Muscle of back (tissue), 11 donors: ENCODE data around the gene ARHGAP6. TPM values are rescaled to one million over a fixed set of nuclear protein-coding genes. Genes with fewer than 3 reads are reported as not detected.
"Not testable (repeated sequence)": the region's sequence is repeated elsewhere in the genome, so short reads cannot be mapped to it uniquely, and the experiment has no call there.

Experiments used
- DNase-seq, 3 donors: peaks; one replicate each; pipeline versions ENCODE4 v3.0.0 to v3.0.0-alpha.2; 2013
- polyA plus RNA-seq, 10 donors: library from polyadenylated mRNA; unstranded; fragments of 120-200 nt; gene quantifications; one replicate each; pipeline ENCODE4 v1.2.1, GENCODE V29; 2013; ENCODE audit not compliant: insufficient read length in 10 of 10

The ARHGAP6 gene
- polyA plus RNA-seq, 10 donors: 7.8 to 12.5 (median 10.1) TPM

- DNase-seq: no peak
Observed at GRCh38 chrX:11655282-11656015, 10.3 kb downstream of the ARHGAP6 start.

- no peak for DNase-seq
Observed at GRCh38 chrX:11648705-11649519, 16.8 kb downstream of the ARHGAP6 start.

GRCh38 chrX:11647138-11647537, 18.6 kb downstream of the ARHGAP6 start:
- DNase-seq: no peak

GRCh38 chrX:11641349-11642065, 24.2 kb downstream of the ARHGAP6 start:
- DNase-seq: peak in 2 of 3 donors; percentile 18 to 66

GRCh38 chrX:11640089-11640488, 25.6 kb downstream of the ARHGAP6 start:
- peak in 2 of 3 donors; percentile 26 to 64 for DNase-seq

- DNase-seq: no peak
Observed at GRCh38 chrX:11632732-11633131, 33.0 kb downstream of the ARHGAP6 start.

GRCh38 chrX:11629593-11630211, 36.0 kb downstream of the ARHGAP6 start:
- peak; percentile 50 to 74 (median 56) for DNase-seq

GRCh38 chrX:11628399-11628798, 37.3 kb downstream of the ARHGAP6 start:
- DNase-seq: no peak

GRCh38 chrX:11626351-11626750, 39.4 kb downstream of the ARHGAP6 start:
- DNase-seq: no peak

GRCh38 chrX:11619441-11619840, 46.3 kb downstream of the ARHGAP6 start:
- peak in 1 of 3 donors; percentile 18 for DNase-seq

GRCh38 chrX:11614253-11614652, 51.5 kb downstream of the ARHGAP6 start:
- DNase-seq: not testable (repeated sequence)

GRCh38 chrX:11611965-11612364, 53.8 kb downstream of the ARHGAP6 start:
- no peak for DNase-seq

GRCh38 chrX:11611161-11611560, 54.6 kb downstream of the ARHGAP6 start:
- no peak for DNase-seq

- DNase-seq: no peak
Observed at GRCh38 chrX:11609109-11609508, 56.6 kb downstream of the ARHGAP6 start.

GRCh38 chrX:11606408-11606807, 59.3 kb downstream of the ARHGAP6 start:
- DNase-seq: no peak

- no peak for DNase-seq
Observed at GRCh38 chrX:11600578-11600977, 65.1 kb downstream of the ARHGAP6 start.

- no peak for DNase-seq
Observed at GRCh38 chrX:11597479-11597878, 68.2 kb downstream of the ARHGAP6 start.

- DNase-seq: no peak
Observed at GRCh38 chrX:11591723-11592346, 73.9 kb downstream of the ARHGAP6 start.

- DNase-seq: no peak
Observed at GRCh38 chrX:11589641-11590040, 76.1 kb downstream of the ARHGAP6 start.

- DNase-seq: no peak
Observed at GRCh38 chrX:11588097-11588496, 77.6 kb downstream of the ARHGAP6 start.

GRCh38 chrX:11585174-11585573, 80.5 kb downstream of the ARHGAP6 start:
- no peak for DNase-seq
